Tibial artery (tissue), 4 donors: ENCODE measurements around the gene ACOXL.

ENCODE experiments used
- DNase-seq, 2 donors: peaks; one replicate each; pipeline ENCODE4 v3.0.0-alpha.2; 2019
- H3K27ac ChIP-seq, 2 donors: fragments of 200-600 bp; sonication (generic) in 1 of 2; 1 replicate in 1 of 2; 2 replicates in 1 of 2; pipeline ENCODE4 v1.5.1; 2018 to 2019; ENCODE audit warnings: mild to moderate bottlenecking in 1 of 2
- H3K27me3 ChIP-seq, 2 donors: fragments of 200-600 bp; sonication (generic) in 1 of 2; one replicate each; pipeline versions ENCODE4 v1.5.1 to v1.6.0; 2016 to 2019
- H3K36me3 ChIP-seq, 3 donors: fragments of 200-600 bp; sonication (generic) in 2 of 3; one replicate each; pipeline ENCODE4 v1.5.1; 2016 to 2019; ENCODE audit warnings: mild to moderate bottlenecking in 2 of 3
- H3K4me1 ChIP-seq, 4 donors: fragments of 200-600 bp; sonication (generic) in 2 of 4; 1 replicate in 3 of 4; 2 replicates in 1 of 4; pipeline ENCODE4 v1.5.1; 2016 to 2019
- H3K4me3 ChIP-seq, 2 donors: fragments of 200-600 bp; sonication (generic) in 1 of 2; 1 replicate in 1 of 2; 2 replicates in 1 of 2; pipeline ENCODE4 v1.5.1; 2018 to 2019; ENCODE audit warnings: mild to moderate bottlenecking in 2 of 2
- H3K9me3 ChIP-seq, 3 donors: fragments of 200-600 bp; sonication (generic) in 1 of 3; one replicate each; pipeline ENCODE4 v1.5.1; 2016 to 2019
- CTCF ChIP-seq, 2 experiments: fragments of 200-600 bp in 1 of 2; fragments of 450-650 bp in 1 of 2; IDR thresholded peaks; one replicate each; pipeline ENCODE4 v1.5.1; 2017 to 2019; ENCODE audit warnings: antibody characterized with exemption in 2 of 2, mild to moderate bottlenecking in 1 of 2, moderate library complexity in 1 of 2
- intact Hi-C: fragments of 100-400 bp; cut with DNase I; formaldehyde crosslinking; loops from one replicate; pipeline ENCODE4 v1.15.0; 2023; ENCODE audit warnings: low total_unique reads

ACOXL gene

GRCh38 chr2:110864176-110864575 is 131.8 kb downstream of the ACOXL start:
- intact Hi-C loops, result no loop called here
- no peak overlapping the region for H3K4me3 ChIP-seq
- H3K27ac ChIP-seq, result no peak overlapping the region
- no peaks in the 10 kb centered on the region for H3K4me1 ChIP-seq
- DNase-seq, result no peak
- no peaks in the 10 kb centered on the region for H3K36me3 ChIP-seq
- peaks cover 0 to 41% of the 10 kb centered on the region in 2 donors for H3K27me3 ChIP-seq
- TF ChIP-seq CTCF (IDR thresholded peaks at IDR 0.05), result no peak
- H3K9me3 ChIP-seq, result no peaks in the 10 kb centered on the region

GRCh38 chr2:110864731-110865130 is 132.4 kb downstream of the ACOXL start:
- H3K4me3 ChIP-seq, result no peak overlapping the region
- TF ChIP-seq CTCF (IDR thresholded peaks at IDR 0.05), result no peak
- intact Hi-C loops, result no loop called here
- H3K4me1 ChIP-seq, result no peaks in the 10 kb centered on the region
- DNase-seq, result no peak
- H3K9me3 ChIP-seq, result no peaks in the 10 kb centered on the region
- peaks cover 0 to 35% of the 10 kb centered on the region in 2 donors for H3K27me3 ChIP-seq
- no peak overlapping the region for H3K27ac ChIP-seq
- H3K36me3 ChIP-seq, result no peaks in the 10 kb centered on the region

- Histone ChIP-seq H3K4me1 (no peaks in the 10 kb centered on the region), H3K4me3 (no peak overlapping the region), H3K9me3 (no peaks in the 10 kb centered on the region), H3K27me3 (peaks cover 0 to 35% of the 10 kb centered on the region in 2 donors), H3K36me3 (no peaks in the 10 kb centered on the region), H3K27ac (no peak overlapping the region)
- intact Hi-C loops, result no loop called here
- no peak for DNase-seq
- no peak for TF ChIP-seq CTCF (IDR thresholded peaks at IDR 0.05)
Observed at GRCh38 chr2:110865188-110865587, 132.8 kb downstream of the ACOXL start.

- Histone ChIP-seq H3K27me3 (peaks cover 0 to 35% of the 10 kb centered on the region in 2 donors), H3K9me3 (no peaks in the 10 kb centered on the region), H3K27ac (no peak overlapping the region), H3K4me3 (no peak overlapping the region), H3K4me1 (no peaks in the 10 kb centered on the region), H3K36me3 (no peaks in the 10 kb centered on the region)
- DNase-seq, result no peak
- no peak for TF ChIP-seq CTCF (IDR thresholded peaks at IDR 0.05)
- intact Hi-C loops, result no loop called here
Observed at GRCh38 chr2:110866045-110866444, 133.7 kb downstream of the ACOXL start.

- intact Hi-C loops, result no loop called here
- H3K4me3 ChIP-seq, result no peak overlapping the region
- no peaks in the 10 kb centered on the region for H3K9me3 ChIP-seq
- no peaks in the 10 kb centered on the region for H3K4me1 ChIP-seq
- no peaks in the 10 kb centered on the region for H3K36me3 ChIP-seq
- peaks cover 0 to 35% of the 10 kb centered on the region in 2 donors for H3K27me3 ChIP-seq
- no peak overlapping the region for H3K27ac ChIP-seq
- TF ChIP-seq CTCF (IDR thresholded peaks at IDR 0.05), result no peak
- DNase-seq, result no peak
Observed at GRCh38 chr2:110866466-110866865, 134.1 kb downstream of the ACOXL start.

- Histone ChIP-seq H3K36me3 (no peaks in the 10 kb centered on the region), H3K9me3 (no peaks in the 10 kb centered on the region), H3K27ac (no peak overlapping the region), H3K27me3 (peaks cover 0 to 31% of the 10 kb centered on the region in 2 donors), H3K4me3 (no peak overlapping the region), H3K4me1 (no peaks in the 10 kb centered on the region)
- intact Hi-C loops, result no loop called here
- TF ChIP-seq CTCF (IDR thresholded peaks at IDR 0.05), result no peak
- DNase-seq, result no peak
Observed at GRCh38 chr2:110867078-110867477, 134.7 kb downstream of the ACOXL start.
